ENCODE measurements around the gene KCNG1.

DNA sequence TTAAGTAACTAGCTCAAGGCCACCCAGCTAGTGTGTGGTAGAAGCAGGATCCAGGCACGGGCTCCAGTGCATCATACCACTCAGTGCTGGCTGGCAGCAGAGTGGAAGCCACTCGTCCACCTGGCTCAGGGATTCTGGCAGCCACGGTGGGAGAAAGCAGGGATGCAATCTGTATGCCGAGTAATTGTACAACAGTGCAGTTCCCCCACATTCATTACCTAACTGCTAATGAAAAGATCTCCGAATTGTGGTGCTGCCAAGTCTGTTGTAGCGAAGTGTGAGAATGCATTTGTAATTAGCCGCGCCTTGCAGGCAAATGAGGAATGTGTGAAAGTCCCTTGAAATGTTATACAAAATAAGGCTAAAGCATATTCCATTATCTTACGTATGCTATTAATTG, 29.0 kb downstream of the KCNG1 start:
- TF ChIP-seq POLR2A (IDR thresholded peaks at IDR 0.05; ENCODE audit: low read depth, low read length), result no peak
- no peak for TF ChIP-seq POLR2AphosphoS5 (IDR thresholded peaks at IDR 0.05; ENCODE audit: low read depth, low read length)
